PC-3 (cell line): ENCODE results near the gene NMUR2. TPM values are rescaled to one million over a fixed set of nuclear protein-coding genes. Genes with fewer than 3 reads are reported as not detected.

Source experiments
- ATAC-seq: fragments of 200-7000 bp; cut with Tn5 transposase; 2 replicates; pipeline ENCODE4 v1.9.1; 2020; ENCODE audit warnings: mild to moderate bottlenecking, moderate library complexity
- BruUV-seq: library from RNA; stranded (reverse); fragments of 400-500 nt; replicated peaks from 2 replicates; lab custom pipeline; 2021; lab: Mats Ljungman, UMichigan
- CTCF ChIA-PET: fragments of 300-600 bp; sonication (Branson Sonifier 250); formaldehyde crosslinking; loops from one replicate; lab custom pipeline; 2022; ENCODE audit warnings: antibody characterized with exemption; lab: Charles Lee
- POLR2A ChIA-PET: fragments of 300-600 bp; sonication (Branson Sonifier 250); formaldehyde crosslinking; loops from one replicate; lab custom pipeline; 2022; ENCODE audit warnings: antibody characterized with exemption; ENCODE audit not compliant: unreplicated experiment; lab: Charles Lee
- DNase-seq: peaks from one replicate; pipeline ENCODE4 v3.0.0-alpha.2; 2015
- H2AFZ ChIP-seq: fragments of 300-600 bp; sonication (generic); 2 replicates; pipeline ENCODE4 v1.6.0; 2016; ENCODE audit warnings: antibody characterized with exemption, low read length
- H3F3A ChIP-seq: fragments of 300-600 bp; sonication (generic); one replicate; pipeline ENCODE4 v1.6.0; 2017; ENCODE audit warnings: antibody characterized with exemption, low read length, control low read depth, mild to moderate bottlenecking; ENCODE audit not compliant: unreplicated experiment
- H3K27ac ChIP-seq: fragments of 300-600 bp; sonication (generic); 2 replicates; pipeline ENCODE4 v1.5.1; 2016; ENCODE audit warnings: mild to moderate bottlenecking, low read length
- H3K27me3 ChIP-seq: fragments of 300-600 bp; sonication (generic); 2 replicates; pipeline ENCODE4 v1.6.1; 2016; ENCODE audit warnings: low read length, mixed read lengths
- H3K36me3 ChIP-seq: fragments of 300-600 bp; sonication (generic); 2 replicates; pipeline ENCODE4 v1.6.1; 2016; ENCODE audit warnings: low read depth, mixed run types, low read length, mixed read lengths
- H3K4me1 ChIP-seq: fragments of 300-600 bp; sonication (generic); 2 replicates; pipeline ENCODE4 v1.5.1; 2016; ENCODE audit warnings: low read length; ENCODE audit not compliant: insufficient read depth
- H3K4me2 ChIP-seq: fragments of 300-600 bp; sonication (generic); 2 replicates; pipeline ENCODE4 v1.6.0; 2016; ENCODE audit warnings: low read length
- H3K4me3 ChIP-seq: fragments of 300-600 bp; sonication (generic); 2 replicates; pipeline ENCODE4 v1.5.1; 2016; ENCODE audit warnings: mild to moderate bottlenecking, low read length, mixed read lengths
- H3K79me2 ChIP-seq: fragments of 300-600 bp; sonication (generic); 2 replicates; pipeline ENCODE4 v1.6.1; 2017; ENCODE audit warnings: low read length, mixed read lengths
- H3K9ac ChIP-seq: fragments of 300-600 bp; sonication (generic); 2 replicates; pipeline ENCODE4 v1.6.0; 2016; ENCODE audit warnings: mild to moderate bottlenecking, low read length
- H3K9me2 ChIP-seq: fragments of 300-600 bp; sonication (generic); replicated peaks from 2 replicates; pipeline ENCODE4 v1.6.1; 2016; ENCODE audit warnings: mixed run types, low read length, mixed read lengths
- H3K9me3 ChIP-seq: fragments of 300-600 bp; sonication (generic); 2 replicates; pipeline ENCODE4 v1.6.1; 2016; ENCODE audit warnings: low read length, mixed read lengths
- H4K20me1 ChIP-seq: fragments of 300-600 bp; sonication (generic); 2 replicates; pipeline ENCODE4 v1.6.1; 2016; ENCODE audit warnings: low read length, mixed read lengths
- CTCF ChIP-seq: fragments of 300-600 bp; sonication (generic); conservative IDR thresholded peaks from 2 replicates; pipeline ENCODE4 v1.5.1; 2017; ENCODE audit warnings: antibody characterized with exemption, low read depth, mild to moderate bottlenecking, low read length
- EZH2 ChIP-seq: fragments of 300-600 bp; sonication (generic); IDR thresholded peaks from one replicate; pipeline ENCODE4 v1.6.1; 2017; ENCODE audit warnings: antibody characterized with exemption, mild to moderate bottlenecking, low read length; ENCODE audit not compliant: unreplicated experiment
- EZH2phosphoT487 ChIP-seq: fragments of 300-600 bp; sonication (generic); IDR thresholded peaks from 2 replicates; pipeline ENCODE4 v1.6.1; 2018; ENCODE audit warnings: mild to moderate bottlenecking, antibody characterized with exemption, low read length, borderline replicate concordance
- intact Hi-C: fragments of 100-400 bp; cut with micrococcal nuclease; formaldehyde crosslinking; loops from 2 replicates; pipeline ENCODE4 v1.9.0; 2023
- total RNA-seq: library from RNA; depleted of rRNA; stranded (reverse); fragments of >200 nt; gene quantifications from 2 replicates; pipeline ENCODE4 v1.2.3, GENCODE V29; 2014

The NMUR2 gene
- total RNA-seq, 1 experiment from 2014 or later = not detected

GRCh38 chr5:152364172-152364571 is 40.9 kb downstream of the NMUR2 start:
- Histone ChIP-seq H3K79me2 (no peaks in the 10 kb centered on the region), H3F3A (no peaks in the 10 kb centered on the region), H3K9me2 (no peaks in the 10 kb centered on the region), H3K4me1 (no peaks in the 10 kb centered on the region), H3K9ac (no peak overlapping the region), H3K4me3 (no peak overlapping the region), H2AFZ (no peak overlapping the region), H3K27ac (no peak overlapping the region), H3K36me3 (no peaks in the 10 kb centered on the region), H3K9me3 (no peaks in the 10 kb centered on the region; the same call in 1 of the 2 replicates), H3K27me3 (no peaks in the 10 kb centered on the region), H4K20me1 (no peaks in the 10 kb centered on the region), H3K4me2 (no peak overlapping the region)
- ATAC-seq (no peak), DNase-seq (no peak)
- ChIA-PET POLR2A (no interaction called here), CTCF (no interaction called here)
- no TSS peak for BruUV-seq
- no peak for TF ChIP-seq CTCF
- no peak for TF ChIP-seq EZH2
- TF ChIP-seq EZH2phosphoT487 = no peak
- intact Hi-C loops = no loop called here

GRCh38 chr5:152358861-152359568 is 46.1 kb downstream of the NMUR2 start:
- ATAC-seq = no peak
- H3K4me1 ChIP-seq = no peaks in the 10 kb centered on the region
- 0 out of 2 replicates have a peak, but pooled peaks cover 3% of the 10 kb centered on the region for H3K27me3 ChIP-seq
- no peaks in the 10 kb centered on the region for H4K20me1 ChIP-seq
- BruUV-seq = no TSS peak
- H3K4me3 ChIP-seq = no peak overlapping the region
- no peak overlapping the region for H3K9ac ChIP-seq
- CTCF ChIA-PET = no interaction called here
- H3K27ac ChIP-seq = no peak overlapping the region
- no peak overlapping the region for H2AFZ ChIP-seq
- no peak for TF ChIP-seq EZH2
- no peak for TF ChIP-seq CTCF
- no peak for TF ChIP-seq EZH2phosphoT487
- H3K79me2 ChIP-seq = no peaks in the 10 kb centered on the region
- POLR2A ChIA-PET = no interaction called here
- H3K9me3 ChIP-seq = no peaks in the 10 kb centered on the region
- no peaks in the 10 kb centered on the region for H3F3A ChIP-seq
- intact Hi-C loops = no loop called here
- H3K4me2 ChIP-seq = no peak overlapping the region
- H3K36me3 ChIP-seq = no peaks in the 10 kb centered on the region
- no peak for DNase-seq
- no peaks in the 10 kb centered on the region for H3K9me2 ChIP-seq

GRCh38 chr5:152356506-152356905 is 48.6 kb downstream of the NMUR2 start:
- CTCF ChIA-PET = no interaction called here
- intact Hi-C loops = no loop called here

More at GRCh38 chr5:152356506-152356905, 48.6 kb downstream of the NMUR2 start:
- no peak overlapping the region for H3K9ac ChIP-seq
- TF ChIP-seq EZH2 (no peak), EZH2phosphoT487 (no peak), CTCF (no peak)
- H2AFZ ChIP-seq = no peak overlapping the region
- POLR2A ChIA-PET = no interaction called here
- no peak overlapping the region for H3K27ac ChIP-seq
- no peaks in the 10 kb centered on the region for H3K9me2 ChIP-seq
- ATAC-seq = no peak
- DNase-seq = no peak
- H3K4me3 ChIP-seq = no peak overlapping the region
- no peaks in the 10 kb centered on the region for H3K79me2 ChIP-seq
- BruUV-seq = no TSS peak
- H3K4me1 ChIP-seq = no peaks in the 10 kb centered on the region
- 0 out of 2 replicates have a peak, but pooled peaks cover 3% of the 10 kb centered on the region for H3K27me3 ChIP-seq
- no peaks in the 10 kb centered on the region for H3K9me3 ChIP-seq
- H3F3A ChIP-seq = no peaks in the 10 kb centered on the region
- no peaks in the 10 kb centered on the region for H4K20me1 ChIP-seq
- no peak overlapping the region for H3K4me2 ChIP-seq
- H3K36me3 ChIP-seq = no peaks in the 10 kb centered on the region
